ENCODE results near the gene ITGB5. TPM values are rescaled to one million over a fixed set of nuclear protein-coding genes. Genes with fewer than 3 reads are reported as not detected.

The ITGB5 gene
- total RNA-seq, 1 donor, result 229 TPM

- DNase-seq (ENCODE audit: low read depth), result no peak
- TF ChIP-seq, protein P1, sequence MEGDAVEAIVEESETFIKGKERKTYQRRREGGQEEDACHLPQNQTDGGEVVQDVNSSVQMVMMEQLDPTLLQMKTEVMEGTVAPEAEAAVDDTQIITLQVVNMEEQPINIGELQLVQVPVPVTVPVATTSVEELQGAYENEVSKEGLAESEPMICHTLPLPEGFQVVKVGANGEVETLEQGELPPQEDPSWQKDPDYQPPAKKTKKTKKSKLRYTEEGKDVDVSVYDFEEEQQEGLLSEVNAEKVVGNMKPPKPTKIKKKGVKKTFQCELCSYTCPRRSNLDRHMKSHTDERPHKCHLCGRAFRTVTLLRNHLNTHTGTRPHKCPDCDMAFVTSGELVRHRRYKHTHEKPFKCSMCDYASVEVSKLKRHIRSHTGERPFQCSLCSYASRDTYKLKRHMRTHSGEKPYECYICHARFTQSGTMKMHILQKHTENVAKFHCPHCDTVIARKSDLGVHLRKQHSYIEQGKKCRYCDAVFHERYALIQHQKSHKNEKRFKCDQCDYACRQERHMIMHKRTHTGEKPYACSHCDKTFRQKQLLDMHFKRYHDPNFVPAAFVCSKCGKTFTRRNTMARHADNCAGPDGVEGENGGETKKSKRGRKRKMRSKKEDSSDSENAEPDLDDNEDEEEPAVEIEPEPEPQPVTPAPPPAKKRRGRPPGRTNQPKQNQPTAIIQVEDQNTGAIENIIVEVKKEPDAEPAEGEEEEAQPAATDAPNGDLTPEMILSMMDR (IDR thresholded peaks at IDR 0.05; ENCODE audit: insufficient read depth, low read depth, low read length), result no peak
- H3K4me3 ChIP-seq (ENCODE audit: low read depth, low read length), result no peak overlapping the region
These were observed 73.6 kb downstream of the ITGB5 start for GRCh38 chr3:124813541-124813940.

DNA sequence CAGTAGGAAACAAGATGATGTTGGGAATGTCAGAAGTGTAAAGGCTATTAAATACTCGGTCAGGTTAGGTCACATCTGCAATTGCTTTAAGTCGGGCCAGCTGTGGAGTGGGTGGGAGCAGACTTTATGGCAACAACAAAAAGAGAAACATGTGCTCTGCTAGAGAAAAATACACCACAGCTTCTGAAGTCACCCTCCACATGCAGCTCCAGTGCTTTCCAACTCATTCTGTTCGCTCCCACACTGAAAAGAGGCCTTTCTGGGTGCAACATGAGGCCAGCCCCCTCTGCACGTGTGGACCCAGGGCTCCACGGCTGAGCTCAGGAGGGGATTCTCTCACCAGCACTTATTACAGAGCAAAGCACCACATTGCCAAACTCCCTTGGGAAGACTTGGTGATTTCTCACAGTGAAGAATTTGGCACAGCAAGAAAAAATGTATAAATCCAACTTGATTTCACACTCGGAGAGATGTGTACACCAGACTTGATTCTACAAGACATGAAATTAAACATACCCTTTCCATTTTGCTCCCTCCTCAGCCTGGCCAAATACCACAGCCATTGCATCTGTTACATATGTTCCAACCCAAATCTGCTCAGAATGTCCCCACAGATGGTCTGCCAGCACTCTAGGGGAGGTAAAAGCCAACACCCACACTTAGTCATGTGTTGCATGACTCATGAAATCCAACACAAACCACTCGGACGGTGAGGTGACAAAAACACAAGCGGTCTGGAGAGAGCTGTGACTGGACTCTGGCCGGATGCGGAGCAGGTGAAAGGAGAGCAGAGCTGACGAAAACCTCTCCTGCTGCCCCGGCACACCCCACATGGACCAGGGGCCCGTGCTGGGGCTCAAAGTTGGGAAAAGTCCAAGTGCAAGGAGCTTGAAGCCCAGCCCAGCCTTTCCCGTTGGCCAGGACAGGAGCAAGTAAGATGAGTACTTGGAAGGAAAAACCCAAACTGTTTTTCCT is 74.6 kb downstream of the ITGB5 start:
- TF ChIP-seq, protein P1 (IDR thresholded peaks at IDR 0.05; ENCODE audit: insufficient read depth, low read depth, low read length), result no peak
- DNase-seq (ENCODE audit: low read depth), result peak; percentile 97
- H3K4me3 ChIP-seq (ENCODE audit: low read depth, low read length), result no peak overlapping the region

DNA sequence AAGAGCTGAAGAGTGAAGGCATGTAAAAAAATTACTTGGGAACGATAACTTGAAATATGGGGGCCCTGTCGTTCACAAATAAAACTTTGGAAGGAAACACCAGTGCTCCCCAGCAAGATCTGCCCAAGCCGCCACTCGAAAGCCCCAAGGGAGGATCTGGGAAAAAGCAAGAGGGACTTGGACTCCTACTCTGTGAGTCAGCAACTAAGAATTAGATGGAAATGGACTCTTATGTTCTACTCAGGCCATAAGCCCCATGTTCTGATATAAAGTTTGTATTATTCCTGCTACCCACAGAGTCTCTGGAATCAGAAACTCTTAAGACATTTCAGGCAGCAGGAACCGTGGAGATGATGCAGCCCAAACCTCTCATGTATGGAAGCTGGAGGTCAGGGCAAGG is 75.7 kb downstream of the ITGB5 start:
- DNase-seq (ENCODE audit: low read depth), result peak; percentile 69
- TF ChIP-seq, protein P1 (IDR thresholded peaks at IDR 0.05; ENCODE audit: insufficient read depth, low read depth, low read length), result no peak
- no peak overlapping the region for H3K4me3 ChIP-seq (ENCODE audit: low read depth, low read length)

DNA sequence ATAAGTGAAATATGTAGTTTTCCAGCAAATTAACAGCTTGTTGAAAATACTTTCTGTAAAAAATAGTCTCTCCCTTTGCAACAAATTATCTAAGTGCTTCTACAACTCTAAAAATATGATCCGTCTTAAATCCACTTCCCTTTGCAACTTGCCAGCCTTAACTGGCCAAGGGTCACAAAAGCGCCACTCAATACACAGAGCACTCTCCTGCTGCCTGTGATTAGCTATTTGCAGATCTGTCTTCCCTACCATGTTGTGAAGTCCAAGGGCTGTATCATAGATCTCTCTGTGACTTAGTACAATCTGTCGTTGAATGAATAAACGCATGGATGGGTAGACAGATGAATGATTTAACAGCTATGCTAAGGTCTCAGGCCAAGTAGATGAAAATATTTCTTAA is 76.2 kb downstream of the ITGB5 start:
- DNase-seq (ENCODE audit: low read depth), result no peak
- no peak overlapping the region for H3K4me3 ChIP-seq (ENCODE audit: low read depth, low read length)
- TF ChIP-seq, protein P1 (IDR thresholded peaks at IDR 0.05; ENCODE audit: insufficient read depth, low read depth, low read length), result no peak

- no peak for DNase-seq (ENCODE audit: low read depth)
- TF ChIP-seq, protein P1 (IDR thresholded peaks at IDR 0.05; ENCODE audit: insufficient read depth, low read depth, low read length), result no peak
- no peak overlapping the region for H3K4me3 ChIP-seq (ENCODE audit: low read depth, low read length)
These were observed 78.1 kb downstream of the ITGB5 start for GRCh38 chr3:124809039-124809438.

- H3K4me3 ChIP-seq (ENCODE audit: low read depth, low read length), result no peak overlapping the region
- DNase-seq (ENCODE audit: low read depth), result peak; percentile 49
- TF ChIP-seq, protein P1 (IDR thresholded peaks at IDR 0.05; ENCODE audit: insufficient read depth, low read depth, low read length), result no peak
These were observed 81.5 kb downstream of the ITGB5 start for GRCh38 chr3:124805671-124806070.
